NCI-H1105 (cell line): ENCODE measurements around the gene DZIP3.

Experiments
- DNase-seq: peaks from one replicate; lab custom pipeline; 2025; lab: John Stamatoyannopoulos, UW

The DZIP3 gene

GRCh38 chr3:108589081-108589997 is at the start of gene DZIP3, which contains the start of gene CIP2A:
DZIP3 (plus strand) TSS chr3:108589722; CDS start chr3:108605407, 15,685 bp downstream.
CIP2A (minus strand) TSS chr3:108589438; CDS start chr3:108589375, 63 bp downstream.
- DNase-seq = peak; percentile 96

- peak; percentile 25 for DNase-seq
Observed at GRCh38 chr3:108546247-108546646, 43.3 kb upstream of the DZIP3 start.

GRCh38 chr3:108546692-108547091 is 42.8 kb upstream of the DZIP3 start:
- DNase-seq = no peak

- no peak for DNase-seq
Observed at GRCh38 chr3:108548304-108548703, 41.2 kb upstream of the DZIP3 start.

GRCh38 chr3:108548886-108549285 is 40.6 kb upstream of the DZIP3 start:
- no peak for DNase-seq

GRCh38 chr3:108552267-108553159 is 37.0 kb upstream of the DZIP3 start:
- DNase-seq = peak; percentile 20

GRCh38 chr3:108554229-108554628 is 35.3 kb upstream of the DZIP3 start:
- no peak for DNase-seq

GRCh38 chr3:108554913-108555571 is 34.5 kb upstream of the DZIP3 start:
- DNase-seq = no peak

- DNase-seq = no peak
Observed at GRCh38 chr3:108555966-108556581, 33.4 kb upstream of the DZIP3 start.

GRCh38 chr3:108562565-108562964 is 27.0 kb upstream of the DZIP3 start:
- DNase-seq = no peak

GRCh38 chr3:108564564-108564963 is 25.0 kb upstream of the DZIP3 start:
- DNase-seq = no peak

GRCh38 chr3:108565506-108565905 is 24.0 kb upstream of the DZIP3 start:
- no peak for DNase-seq

GRCh38 chr3:108566599-108566998 is 22.9 kb upstream of the DZIP3 start:
- no peak for DNase-seq

GRCh38 chr3:108569336-108569735 is 20.2 kb upstream of the DZIP3 start:
- no peak for DNase-seq

GRCh38 chr3:108578064-108578463 is 11.5 kb upstream of the DZIP3 start:
- DNase-seq = no peak

- no peak for DNase-seq
Observed at GRCh38 chr3:108588601-108589000, 921 bp upstream of the DZIP3 start.

GRCh38 chr3:108589998-108590323 is 439 bp downstream of the DZIP3 start:
- no peak for DNase-seq

- no peak for DNase-seq
Observed at GRCh38 chr3:108590460-108590859, 938 bp downstream of the DZIP3 start.

- DNase-seq = no peak
Observed at GRCh38 chr3:108595321-108595720, 5.8 kb downstream of the DZIP3 start.

- no peak for DNase-seq
Observed at GRCh38 chr3:108598375-108598774, 8.9 kb downstream of the DZIP3 start.

- no peak for DNase-seq
Observed at GRCh38 chr3:108599677-108600409, 10.3 kb downstream of the DZIP3 start.
